Neural progenitor cell (in vitro differentiated cells): ENCODE measurements around the gene CALU. TPM values are rescaled to one million over a fixed set of nuclear protein-coding genes. Genes with fewer than 3 reads are reported as not detected.

Source experiments
- DNase-seq: peaks from one replicate; pipeline ENCODE4 v3.0.0-alpha.2; 2016; ENCODE audit warnings: low spot score
- H2AFZ ChIP-seq: fragments of 200-600 bp; sonication (generic); replicated peaks from 2 replicates; pipeline ENCODE4 v1.6.1; 2016; ENCODE audit warnings: antibody characterized with exemption
- H3F3A ChIP-seq: fragments of 200-600 bp; sonication (generic); 2 replicates; pipeline ENCODE4 v1.6.1; 2016; ENCODE audit warnings: antibody characterized with exemption, low read depth
- H3K27ac ChIP-seq: fragments of 200-600 bp; sonication (generic); 2 replicates; pipeline ENCODE4 v1.5.1; 2016; ENCODE audit warnings: mild to moderate bottlenecking
- H3K27me3 ChIP-seq: fragments of 200-600 bp; sonication (generic); 2 replicates; pipeline ENCODE4 v1.6.1; 2016; ENCODE audit warnings: mild to moderate bottlenecking, moderate library complexity
- H3K36me3 ChIP-seq: fragments of 200-600 bp; sonication (generic); 2 replicates; pipeline ENCODE4 v1.5.1; 2016
- H3K4me1 ChIP-seq: fragments of 200-600 bp; sonication (generic); 2 replicates; pipeline ENCODE4 v1.6.1; 2016; ENCODE audit warnings: mixed run types
- H3K4me2 ChIP-seq: fragments of 200-600 bp; sonication (generic); 2 replicates; pipeline ENCODE4 v1.6.1; 2016
- H3K4me3 ChIP-seq: fragments of 200-600 bp; sonication (generic); 2 replicates; pipeline ENCODE4 v1.5.1; 2016
- H3K79me2 ChIP-seq: fragments of 200-600 bp; sonication (generic); 2 replicates; pipeline ENCODE4 v1.6.1; 2016; ENCODE audit warnings: low read depth
- H3K9ac ChIP-seq: fragments of 200-600 bp; sonication (generic); 2 replicates; pipeline ENCODE4 v1.6.1; 2016
- H3K9me3 ChIP-seq: fragments of 200-600 bp; sonication (generic); 2 replicates; pipeline ENCODE4 v1.5.1; 2016; ENCODE audit warnings: low read depth
- H4K20me1 ChIP-seq: fragments of 200-600 bp; sonication (generic); 2 replicates; pipeline ENCODE4 v1.6.1; 2016; ENCODE audit warnings: low read depth
- H3K27ac Mint-ChIP-seq: 3 replicates; pipeline ENCODE4 v1.8.0; 2021; ENCODE audit warnings: mixed read lengths
- H3K27me3 Mint-ChIP-seq: 2 replicates; pipeline ENCODE4 v1.8.0; 2022; ENCODE audit warnings: low read depth, mild to moderate bottlenecking, inconsistent platforms, moderate library complexity, mixed read lengths; ENCODE audit not compliant: insufficient read depth
- H3K36me3 Mint-ChIP-seq: 3 replicates; pipeline ENCODE4 v1.8.0; 2021; ENCODE audit warnings: mixed read lengths
- H3K4me1 Mint-ChIP-seq: 3 replicates; pipeline ENCODE4 v1.8.0; 2021; ENCODE audit warnings: mixed read lengths
- H3K4me3 Mint-ChIP-seq: 3 replicates; pipeline ENCODE4 v1.8.0; 2021; ENCODE audit warnings: mild to moderate bottlenecking, moderate library complexity, mixed read lengths
- H3K9me3 Mint-ChIP-seq: 3 replicates; pipeline ENCODE4 v1.8.0; 2020; ENCODE audit warnings: mixed read lengths
- CTCF ChIP-seq: fragments of 200-600 bp; sonication (generic); IDR thresholded peaks from 2 replicates; pipeline ENCODE4 v1.5.1; 2017; ENCODE audit warnings: antibody characterized with exemption, mild to moderate bottlenecking
- EZH2 ChIP-seq: fragments of 200-600 bp; sonication (generic); IDR thresholded peaks from 2 replicates; pipeline ENCODE4 v1.6.1; 2017; ENCODE audit warnings: antibody characterized with exemption, mild to moderate bottlenecking, moderate library complexity
- EZH2phosphoT487 ChIP-seq: fragments of 200-600 bp; sonication (generic); IDR thresholded peaks from 2 replicates; pipeline ENCODE4 v1.6.1; 2017; ENCODE audit warnings: antibody characterized with exemption
- small RNA-seq: library from RNA; depleted of rRNA; stranded (forward); fragments of <200 nt; gene quantifications from one replicate; pipeline ENCODE3, GENCODE V24; 2015
- total RNA-seq: library from RNA; depleted of rRNA; stranded (reverse); fragments of >200 nt; gene quantifications from 2 replicates; pipeline ENCODE4 v1.2.3, GENCODE V29; 2015; ENCODE audit warnings: low replicate concordance

CALU gene
- total RNA-seq, 1 donor from 2014 or later = 234 TPM

DNA sequence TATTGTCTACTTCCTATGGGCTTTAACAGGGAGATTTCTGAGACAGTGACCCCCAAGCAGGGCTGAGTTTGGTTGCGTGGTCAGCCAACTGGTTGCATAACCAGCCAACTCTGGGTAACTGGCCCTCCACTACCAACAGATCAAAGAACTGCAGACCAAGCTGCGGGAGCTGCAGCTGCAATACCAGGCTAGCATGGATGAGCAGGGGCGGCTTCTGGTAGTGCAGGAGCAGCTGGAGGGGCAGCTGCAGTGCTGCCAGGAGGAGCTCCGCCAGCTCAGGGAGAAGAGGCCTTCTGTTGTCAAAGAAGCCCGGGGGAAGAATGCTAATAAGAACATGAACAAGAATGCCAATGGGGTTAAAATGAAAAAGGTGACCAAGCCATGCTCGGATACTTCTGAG, 75.3 kb downstream of the CALU start:
- DNase-seq = no peak
- Histone ChIP-seq H2AFZ (no peak overlapping the region), H3K79me2 (no peaks in the 10 kb centered on the region), H3F3A (peaks cover 23% of the 10 kb centered on the region), H3K27ac (no peak overlapping the region), H4K20me1 (peaks cover 17% of the 10 kb centered on the region), H3K27me3 (no peaks in the 10 kb centered on the region), H3K4me3 (no peak overlapping the region), H3K36me3 (no peaks in the 10 kb centered on the region), H3K4me1 (peaks cover 27% of the 10 kb centered on the region), H3K9ac (no peak overlapping the region), H3K4me2 (no peak overlapping the region), H3K9me3 (no peaks in the 10 kb centered on the region)
- Mint-ChIP-seq H3K36me3 (peaks cover 10% of the 10 kb centered on the region), H3K27ac (no peak overlapping the region), H3K4me1 (no peaks in the 10 kb centered on the region), H3K27me3 (no peaks in the 10 kb centered on the region), H3K9me3 (no peaks in the 10 kb centered on the region), H3K4me3 (no peak overlapping the region)
- TF ChIP-seq EZH2phosphoT487 (no peak), CTCF (no peak), EZH2 (no peak)

DNA sequence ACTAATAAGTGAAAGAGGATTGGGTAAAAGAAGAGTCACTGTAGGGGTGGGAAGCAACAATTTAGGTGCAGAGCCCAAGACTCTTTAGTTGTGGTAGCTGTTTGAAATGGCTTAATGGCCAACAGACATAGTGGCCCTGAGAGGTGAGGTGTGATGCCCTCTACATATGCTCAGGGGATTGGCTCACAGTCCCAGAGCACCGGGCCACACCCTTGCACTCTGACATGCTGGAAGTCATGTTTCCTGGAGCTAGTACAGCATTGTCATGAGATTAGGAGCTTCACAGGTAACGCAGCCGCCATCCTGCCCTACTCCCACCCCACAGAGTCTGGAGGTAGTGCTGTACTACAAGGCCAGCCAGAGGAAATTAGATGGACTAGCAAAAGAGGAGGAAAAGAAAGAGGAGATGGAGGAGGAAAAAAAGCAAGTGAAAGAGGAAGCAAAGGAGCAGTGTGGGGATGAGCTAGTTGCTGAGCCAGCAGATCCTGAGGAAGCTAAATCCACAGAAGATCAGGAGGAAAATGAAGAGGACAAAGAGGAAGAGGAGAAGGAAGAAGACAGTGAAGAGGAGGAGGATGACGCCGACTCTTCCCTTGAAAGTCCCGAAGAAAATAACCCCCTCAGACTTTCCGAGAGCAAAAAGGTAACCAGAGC, 76.3 kb downstream of the CALU start:
- H3F3A ChIP-seq = peaks cover 20% of the 10 kb centered on the region
- peaks cover 6% of the 10 kb centered on the region for H3K36me3 Mint-ChIP-seq
- no peak overlapping the region for H3K4me3 Mint-ChIP-seq
- no peaks in the 10 kb centered on the region for H3K36me3 ChIP-seq
- H3K4me2 ChIP-seq = no peak overlapping the region
- no peak for DNase-seq
- H3K9me3 Mint-ChIP-seq = no peaks in the 10 kb centered on the region
- H3K9ac ChIP-seq = no peak overlapping the region
- H4K20me1 ChIP-seq = peaks cover 17% of the 10 kb centered on the region
- no peak overlapping the region for H3K27ac Mint-ChIP-seq
- H3K4me1 Mint-ChIP-seq = no peaks in the 10 kb centered on the region
- no peak overlapping the region for H2AFZ ChIP-seq
- no peak overlapping the region for H3K4me3 ChIP-seq
- no peaks in the 10 kb centered on the region for H3K27me3 Mint-ChIP-seq
- H3K4me1 ChIP-seq = peaks cover 27% of the 10 kb centered on the region
- H3K9me3 ChIP-seq = no peaks in the 10 kb centered on the region
- no peak overlapping the region for H3K27ac ChIP-seq
- H3K79me2 ChIP-seq = no peaks in the 10 kb centered on the region
- TF ChIP-seq CTCF = no peak
- no peak for TF ChIP-seq EZH2
- no peak for TF ChIP-seq EZH2phosphoT487
- no peaks in the 10 kb centered on the region for H3K27me3 ChIP-seq

GRCh38 chr7:128818694-128819093, 79.5 kb downstream of the CALU start:
- Mint-ChIP-seq H3K27ac (no peak overlapping the region), H3K4me3 (no peak overlapping the region)
- peaks cover 5% of the 10 kb centered on the region for H3F3A ChIP-seq

More at GRCh38 chr7:128818694-128819093, 79.5 kb downstream of the CALU start:
- Histone ChIP-seq H3K4me2 (no peak overlapping the region), H4K20me1 (no peaks in the 10 kb centered on the region), H3K4me3 (no peak overlapping the region), H3K36me3 (no peaks in the 10 kb centered on the region), H3K79me2 (no peaks in the 10 kb centered on the region), H3K9ac (no peak overlapping the region), H3K4me1 (peaks cover 12% of the 10 kb centered on the region), H3K27me3 (no peaks in the 10 kb centered on the region), H2AFZ (no peak overlapping the region), H3K9me3 (no peaks in the 10 kb centered on the region), H3K27ac (no peak overlapping the region)
- H3K27me3 Mint-ChIP-seq = no peaks in the 10 kb centered on the region
- DNase-seq = no peak
- no peaks in the 10 kb centered on the region for H3K4me1 Mint-ChIP-seq
- H3K9me3 Mint-ChIP-seq = no peaks in the 10 kb centered on the region
- peaks cover 6% of the 10 kb centered on the region for H3K36me3 Mint-ChIP-seq
- TF ChIP-seq EZH2 = no peak
- no peak for TF ChIP-seq CTCF
- TF ChIP-seq EZH2phosphoT487 = no peak

Small RNAs within 50 kb of the gene (small RNA-seq; reads per million reads assigned to genes)
- not detected for gene RN7SL81P
- gene RNA5SP242 = 3.8 reads per million, percentile 93 among the genes with 10 or more reads in this experiment
- 0.07 reads per million for gene RNA5SP243

Other genes starting within 250 kb of the CALU start
- 0.43 TPM in 1 of 2 replicates, not detected in the other for gene GARIN1A, start 67.1 kb upstream of the CALU start, total RNA-seq
- gene OPN1SW, start 36.4 kb downstream of the CALU start, total RNA-seq = 0.46 TPM in 1 of 2 replicates, not detected in the other
- 93.6 and 115 TPM in 2 replicates for gene CCDC136, start 52.6 kb downstream of the CALU start, total RNA-seq
- 6.7 and 23.7 TPM in 2 replicates for gene FLNC, start 91.0 kb downstream of the CALU start, total RNA-seq
- gene ATP6V1F, start 123.5 kb downstream of the CALU start, total RNA-seq = 61.4 and 81.8 TPM in 2 replicates
- gene KCP, start 171.3 kb downstream of the CALU start, total RNA-seq = 0.06 and 3.5 TPM in 2 replicates
- gene IRF5, start 198.6 kb downstream of the CALU start, total RNA-seq = 0.22 and 0.28 TPM in 2 replicates